GM12874 (cell line): Measurements from ENCODE around the gene HCRTR1.

Experiments
- TF ChIP-seq, protein P1 (sequence below): IDR thresholded peaks from 2 replicates; pipeline ENCODE4 v1.5.1; 2011; ENCODE audit warnings: low read depth, mild to moderate bottlenecking, control low read depth, low read length, moderate library complexity; ENCODE audit not compliant: insufficient read depth

The HCRTR1 gene

DNA sequence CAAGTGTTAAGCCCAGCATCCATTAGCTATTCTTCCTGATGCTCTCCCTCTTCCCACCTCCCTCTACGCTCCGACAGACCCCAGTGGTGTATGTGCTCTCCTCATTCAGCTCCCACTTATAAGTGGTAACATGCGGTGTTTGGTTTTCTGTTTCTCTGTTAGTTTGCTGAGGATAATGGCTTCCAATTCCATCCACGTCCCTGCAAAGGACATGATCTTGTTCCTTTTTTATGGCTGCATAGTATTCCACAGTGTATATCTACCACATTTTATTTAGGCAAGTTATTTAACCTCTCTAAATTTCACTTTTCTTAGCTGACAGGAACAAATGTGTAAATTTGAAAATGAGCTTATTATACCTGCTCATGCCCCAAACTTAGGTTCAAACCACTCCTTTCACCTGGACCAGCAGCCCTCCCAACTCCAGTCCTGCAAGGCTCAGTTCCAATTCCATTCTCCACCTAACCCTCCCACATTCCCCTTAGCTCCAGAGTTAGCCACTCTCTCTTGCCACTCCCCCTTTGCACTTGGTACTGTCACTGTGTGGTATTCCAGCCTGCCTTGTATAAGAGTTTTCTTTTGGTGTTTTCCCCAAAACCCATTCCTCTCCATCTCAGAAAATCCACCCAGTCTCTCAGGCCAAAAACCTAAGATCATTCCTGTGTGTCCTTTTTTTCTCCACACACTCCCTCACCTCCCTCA is 28.9 kb downstream of the HCRTR1 start:
- TF ChIP-seq, protein P1, sequence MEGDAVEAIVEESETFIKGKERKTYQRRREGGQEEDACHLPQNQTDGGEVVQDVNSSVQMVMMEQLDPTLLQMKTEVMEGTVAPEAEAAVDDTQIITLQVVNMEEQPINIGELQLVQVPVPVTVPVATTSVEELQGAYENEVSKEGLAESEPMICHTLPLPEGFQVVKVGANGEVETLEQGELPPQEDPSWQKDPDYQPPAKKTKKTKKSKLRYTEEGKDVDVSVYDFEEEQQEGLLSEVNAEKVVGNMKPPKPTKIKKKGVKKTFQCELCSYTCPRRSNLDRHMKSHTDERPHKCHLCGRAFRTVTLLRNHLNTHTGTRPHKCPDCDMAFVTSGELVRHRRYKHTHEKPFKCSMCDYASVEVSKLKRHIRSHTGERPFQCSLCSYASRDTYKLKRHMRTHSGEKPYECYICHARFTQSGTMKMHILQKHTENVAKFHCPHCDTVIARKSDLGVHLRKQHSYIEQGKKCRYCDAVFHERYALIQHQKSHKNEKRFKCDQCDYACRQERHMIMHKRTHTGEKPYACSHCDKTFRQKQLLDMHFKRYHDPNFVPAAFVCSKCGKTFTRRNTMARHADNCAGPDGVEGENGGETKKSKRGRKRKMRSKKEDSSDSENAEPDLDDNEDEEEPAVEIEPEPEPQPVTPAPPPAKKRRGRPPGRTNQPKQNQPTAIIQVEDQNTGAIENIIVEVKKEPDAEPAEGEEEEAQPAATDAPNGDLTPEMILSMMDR, result no peak

DNA sequence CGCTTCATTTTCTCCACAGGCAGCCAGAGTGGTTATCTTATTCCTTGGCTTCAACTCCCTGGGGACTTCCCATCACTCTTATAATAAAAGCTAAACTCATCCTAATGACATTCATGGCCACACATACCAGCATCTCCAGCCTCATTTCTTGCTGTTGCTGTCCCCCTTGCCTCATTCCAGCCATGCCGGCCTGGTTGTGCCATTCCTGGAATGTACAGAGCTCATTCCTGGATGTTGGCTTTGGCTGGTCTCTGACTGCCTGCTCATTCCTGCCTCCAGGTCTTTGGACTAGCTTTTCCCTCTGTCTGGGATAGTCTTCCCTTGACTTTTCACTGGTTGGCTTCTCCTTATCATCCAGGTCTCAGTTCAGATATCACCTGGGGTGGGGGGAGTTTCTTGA is 29.6 kb downstream of the HCRTR1 start:
- TF ChIP-seq, protein P1, result no peak

DNA sequence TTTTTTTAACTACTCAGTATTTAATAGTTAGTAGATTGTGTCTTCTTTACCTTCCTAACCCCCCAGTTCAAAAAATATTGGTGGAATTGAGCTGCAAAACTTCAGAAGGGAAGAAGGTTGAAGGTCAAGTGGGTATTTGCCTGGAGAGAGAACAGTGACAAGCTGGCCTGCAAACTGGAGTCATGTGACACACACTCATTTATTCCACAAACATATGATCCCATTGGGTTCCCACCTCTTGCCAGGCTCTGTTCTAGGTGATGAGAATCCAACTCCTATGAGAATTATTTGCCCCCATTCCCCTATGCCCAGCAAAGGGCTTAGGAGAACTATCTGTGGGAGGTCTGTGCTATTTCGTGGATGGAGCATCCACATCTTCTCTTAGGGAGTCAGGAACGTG is 30.7 kb downstream of the HCRTR1 start:
- TF ChIP-seq, protein P1, result no peak

DNA sequence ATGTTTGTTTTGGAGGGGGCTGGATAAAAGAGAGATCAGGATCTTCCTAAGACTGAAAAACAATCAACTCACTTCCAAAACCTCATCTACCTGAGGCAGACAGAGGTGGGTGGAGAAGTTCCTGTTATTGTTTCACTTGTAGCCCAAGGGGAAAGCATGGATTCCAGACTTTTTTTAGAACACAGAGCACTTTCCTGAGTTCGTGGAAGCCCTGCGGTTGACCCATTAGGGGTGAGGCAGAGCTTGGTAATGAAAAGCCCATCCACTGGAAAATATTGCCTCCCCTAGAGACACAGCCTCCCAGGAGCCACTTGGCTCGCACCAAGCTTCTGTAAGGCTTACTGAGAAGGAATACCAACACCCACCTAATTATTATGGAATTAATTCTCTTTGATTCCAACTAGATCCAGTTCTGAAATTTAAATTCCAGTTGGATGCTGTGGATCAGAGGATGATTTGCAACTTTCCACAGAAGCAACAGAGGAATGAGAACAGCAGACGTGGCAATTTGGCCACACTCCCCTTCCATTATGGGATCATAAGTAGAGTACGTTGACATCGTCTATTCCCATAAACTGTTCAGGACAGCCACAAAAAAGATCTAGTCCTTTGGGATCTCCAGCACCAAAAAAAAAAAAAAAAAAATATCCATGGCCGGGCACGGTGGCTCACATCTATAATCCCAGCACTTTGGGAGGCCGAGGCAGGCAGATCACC is 31.3 kb downstream of the HCRTR1 start:
- TF ChIP-seq, protein P1, result no peak

DNA sequence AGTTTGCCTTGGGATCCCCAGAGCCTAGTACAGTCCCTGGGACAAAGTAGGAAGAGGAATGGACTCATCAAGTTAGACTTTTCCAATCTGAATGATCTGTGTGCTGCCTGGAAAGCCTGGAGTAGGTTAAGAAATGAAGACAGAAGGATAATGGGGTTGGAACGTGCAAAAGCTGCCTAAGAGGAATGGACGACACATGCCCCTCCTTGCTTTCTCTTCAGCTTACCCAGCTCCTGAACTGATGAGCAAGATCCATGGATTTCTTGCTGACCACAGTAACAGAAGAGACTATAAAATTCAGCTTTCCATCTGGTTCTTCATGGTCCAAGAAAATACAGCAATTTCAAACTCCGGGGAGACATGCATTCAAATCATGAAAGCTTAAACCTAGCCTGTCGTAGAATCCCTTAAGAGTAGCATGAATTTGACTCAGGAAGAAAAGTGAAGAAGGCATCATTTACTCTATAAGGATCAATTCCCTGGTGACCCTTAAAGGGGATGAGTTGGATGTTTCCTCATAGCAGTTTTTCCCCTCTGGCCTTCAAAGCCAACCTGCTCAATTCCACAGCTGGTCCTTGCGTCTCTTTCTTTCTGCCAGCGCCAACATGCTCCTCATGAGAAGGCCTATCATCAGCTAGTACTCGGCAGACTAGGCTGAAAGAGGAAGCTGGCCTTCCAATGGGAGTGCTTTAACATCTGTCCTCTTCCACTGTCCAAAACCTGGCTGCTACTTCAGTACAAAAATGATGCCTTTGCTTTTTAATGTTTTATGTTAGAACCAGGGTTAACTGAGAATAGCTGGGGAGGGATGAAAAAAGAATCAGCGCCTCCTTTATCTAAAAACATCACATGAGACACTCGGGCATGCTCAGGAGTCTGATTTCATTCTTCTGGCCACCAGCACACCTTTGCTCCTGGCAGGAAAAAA is 32.9 kb downstream of the HCRTR1 start:
- TF ChIP-seq, protein P1, result no peak

DNA sequence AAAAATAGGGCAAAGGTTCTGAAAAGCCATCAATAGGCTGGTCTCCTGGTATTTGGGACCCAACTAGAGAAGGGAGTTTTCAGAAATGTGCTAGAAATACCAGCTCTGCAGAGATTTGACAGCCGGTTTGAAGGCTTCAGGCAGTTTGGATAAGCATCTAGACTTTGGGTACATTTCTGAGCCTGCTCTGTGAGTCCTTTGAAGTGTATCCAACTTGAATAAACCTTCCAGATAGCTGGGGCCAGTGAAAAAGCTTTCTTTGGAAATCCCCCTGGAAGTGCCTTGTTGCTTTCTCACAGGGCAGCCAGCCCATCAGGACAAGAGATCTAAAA is 33.6 kb downstream of the HCRTR1 start:
- TF ChIP-seq, protein P1, result no peak

DNA sequence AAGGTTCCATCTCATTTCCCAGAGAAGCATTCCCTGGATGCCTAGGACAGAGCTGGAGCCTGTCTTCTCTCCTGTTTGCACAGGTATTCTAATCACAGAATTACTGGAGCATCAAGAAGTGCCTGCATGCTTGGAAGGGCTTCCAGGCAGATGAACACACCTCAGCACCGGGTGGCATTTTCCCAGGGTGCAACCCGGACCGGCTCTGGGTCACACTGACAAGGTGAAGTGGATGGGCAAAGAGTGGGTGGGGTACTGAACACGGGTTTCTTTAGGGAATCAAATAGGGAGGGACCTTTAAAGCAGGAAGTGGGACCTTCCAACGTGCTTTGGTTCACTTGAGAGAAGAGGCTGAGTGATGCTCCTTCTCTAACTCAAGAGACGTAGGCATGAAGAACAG is 34.3 kb downstream of the HCRTR1 start:
- TF ChIP-seq, protein P1, result no peak
